ENCODE data around the gene TGM1. TPM values are rescaled to one million over a fixed set of nuclear protein-coding genes. Genes with fewer than 3 reads are reported as not detected.

The TGM1 gene
- polyA plus RNA-seq, 4 donors = 1.5 to 3.4 (median 1.7) TPM

GRCh38 chr14:24284501-24285035 is 21.6 kb upstream of the TGM1 start:
- Histone ChIP-seq H3K9me3 (ENCODE audit: control insufficient read depth in 2 of 2, insufficient read depth in 1 of 2, low read depth in 1 of 2, low read length in 1 of 2) (no peaks in the 10 kb centered on the region), H3K4me3 (ENCODE audit: low read depth in 1 of 3, low read length in 3 of 3) (no peak overlapping the region), H3K27ac (ENCODE audit: low read depth in 1 of 3, low read length in 2 of 3) (no peak overlapping the region), H3K4me1 (ENCODE audit: control insufficient read depth in 3 of 3, insufficient read depth in 2 of 3, low read depth in 1 of 3, low read length in 2 of 3) (no peaks in the 10 kb centered on the region), H3K27me3 (ENCODE audit: control insufficient read depth in 3 of 3, insufficient read depth in 3 of 3, low read length in 3 of 3) (no peaks in the 10 kb centered on the region), H3K36me3 (ENCODE audit: control insufficient read depth in 3 of 3, insufficient read depth in 2 of 3, low read depth in 1 of 3, low read length in 3 of 3) (peaks cover 0 to 14% (median 0%) of the 10 kb centered on the region in 3 donors)
- WGBS, 3 donors = 81 to 92% (median 82%) methylated on average over 10 to 11 of the region's 11 CpGs
- FAIRE-seq (no peak), DNase-seq (no peak)

GRCh38 chr14:24283796-24284460 is 21.0 kb upstream of the TGM1 start:
- no peak for DNase-seq
- no peaks in the 10 kb centered on the region for H3K4me1 ChIP-seq (ENCODE audit: control insufficient read depth in 3 of 3, insufficient read depth in 2 of 3, low read depth in 1 of 3, low read length in 2 of 3)
- 87 to 93% (median 90%) methylated on average over 5 of the region's 5 CpGs for whole genome bisulfite sequencing, 3 donors
- H3K27ac ChIP-seq (ENCODE audit: low read depth in 1 of 3, low read length in 2 of 3) = no peak overlapping the region
- no peak for FAIRE-seq
- no peaks in the 10 kb centered on the region for H3K9me3 ChIP-seq (ENCODE audit: control insufficient read depth in 2 of 2, insufficient read depth in 1 of 2, low read depth in 1 of 2, low read length in 1 of 2)
- H3K36me3 ChIP-seq (ENCODE audit: control insufficient read depth in 3 of 3, insufficient read depth in 2 of 3, low read depth in 1 of 3, low read length in 3 of 3) = peaks cover 0 to 10% (median 0%) of the 10 kb centered on the region in 3 donors
- no peaks in the 10 kb centered on the region for H3K27me3 ChIP-seq (ENCODE audit: control insufficient read depth in 3 of 3, insufficient read depth in 3 of 3, low read length in 3 of 3)
- no peak overlapping the region for H3K4me3 ChIP-seq (ENCODE audit: low read depth in 1 of 3, low read length in 3 of 3)

- no peaks in the 10 kb centered on the region for H3K27me3 ChIP-seq (ENCODE audit: control insufficient read depth in 3 of 3, insufficient read depth in 3 of 3, low read length in 3 of 3)
- no peak overlapping the region for H3K4me3 ChIP-seq (ENCODE audit: low read depth in 1 of 3, low read length in 3 of 3)
- no peak for DNase-seq
- H3K9me3 ChIP-seq (ENCODE audit: control insufficient read depth in 2 of 2, insufficient read depth in 1 of 2, low read depth in 1 of 2, low read length in 1 of 2) = no peaks in the 10 kb centered on the region
- no peak for FAIRE-seq
- H3K4me1 ChIP-seq (ENCODE audit: control insufficient read depth in 3 of 3, insufficient read depth in 2 of 3, low read depth in 1 of 3, low read length in 2 of 3) = no peaks in the 10 kb centered on the region
- H3K27ac ChIP-seq (ENCODE audit: low read depth in 1 of 3, low read length in 2 of 3) = no peak overlapping the region
- 68 to 81% (median 74%) methylated on average over 3 of the region's 3 CpGs for WGBS, 3 donors
- peaks cover 0 to 5% (median 0%) of the 10 kb centered on the region in 3 donors for H3K36me3 ChIP-seq (ENCODE audit: control insufficient read depth in 3 of 3, insufficient read depth in 2 of 3, low read depth in 1 of 3, low read length in 3 of 3)
These were observed 19.8 kb upstream of the TGM1 start for GRCh38 chr14:24282736-24283135.

GRCh38 chr14:24281636-24282035 is 18.7 kb upstream of the TGM1 start:
- Histone ChIP-seq H3K27me3 (ENCODE audit: control insufficient read depth in 3 of 3, insufficient read depth in 3 of 3, low read length in 3 of 3) (no peaks in the 10 kb centered on the region), H3K27ac (ENCODE audit: low read depth in 1 of 3, low read length in 2 of 3) (no peak overlapping the region), H3K4me1 (ENCODE audit: control insufficient read depth in 3 of 3, insufficient read depth in 2 of 3, low read depth in 1 of 3, low read length in 2 of 3) (no peaks in the 10 kb centered on the region), H3K4me3 (ENCODE audit: low read depth in 1 of 3, low read length in 3 of 3) (no peak overlapping the region), H3K36me3 (ENCODE audit: control insufficient read depth in 3 of 3, insufficient read depth in 2 of 3, low read depth in 1 of 3, low read length in 3 of 3) (peaks cover 0 to 5% (median 0%) of the 10 kb centered on the region in 3 donors), H3K9me3 (ENCODE audit: control insufficient read depth in 2 of 2, insufficient read depth in 1 of 2, low read depth in 1 of 2, low read length in 1 of 2) (no peaks in the 10 kb centered on the region)
- DNase-seq (no peak), FAIRE-seq (no peak)
- 91 to 95% (median 92%) methylated on average over 7 of the region's 7 CpGs for WGBS, 3 donors

GRCh38 chr14:24280797-24281460 is 18.0 kb upstream of the TGM1 start:
- DNase-seq (no peak), FAIRE-seq (no peak)
- H3K27ac ChIP-seq (ENCODE audit: low read depth in 1 of 3, low read length in 2 of 3) = no peak overlapping the region
- H3K4me3 ChIP-seq (ENCODE audit: low read depth in 1 of 3, low read length in 3 of 3) = no peak overlapping the region
- peaks cover 0 to 3% (median 0%) of the 10 kb centered on the region in 3 donors for H3K36me3 ChIP-seq (ENCODE audit: control insufficient read depth in 3 of 3, insufficient read depth in 2 of 3, low read depth in 1 of 3, low read length in 3 of 3)
- H3K4me1 ChIP-seq (ENCODE audit: control insufficient read depth in 3 of 3, insufficient read depth in 2 of 3, low read depth in 1 of 3, low read length in 2 of 3) = no peaks in the 10 kb centered on the region
- 86 to 91% (median 87%) methylated on average over 6 of the region's 6 CpGs for WGBS, 3 donors
- H3K27me3 ChIP-seq (ENCODE audit: control insufficient read depth in 3 of 3, insufficient read depth in 3 of 3, low read length in 3 of 3) = no peaks in the 10 kb centered on the region
- H3K9me3 ChIP-seq (ENCODE audit: control insufficient read depth in 2 of 2, insufficient read depth in 1 of 2, low read depth in 1 of 2, low read length in 1 of 2) = no peaks in the 10 kb centered on the region

GRCh38 chr14:24279301-24280186 is 16.6 kb upstream of the TGM1 start:
- H3K36me3 ChIP-seq (ENCODE audit: control insufficient read depth in 3 of 3, insufficient read depth in 2 of 3, low read depth in 1 of 3, low read length in 3 of 3) = peaks cover 0 to 7% (median 0%) of the 10 kb centered on the region in 3 donors
- WGBS, 3 donors = 67 to 77% (median 73%) methylated on average over 11 of the region's 11 CpGs
- H3K27me3 ChIP-seq (ENCODE audit: control insufficient read depth in 3 of 3, insufficient read depth in 3 of 3, low read length in 3 of 3) = no peaks in the 10 kb centered on the region
- no peak overlapping the region for H3K4me3 ChIP-seq (ENCODE audit: low read depth in 1 of 3, low read length in 3 of 3)
- no peaks in the 10 kb centered on the region for H3K4me1 ChIP-seq (ENCODE audit: control insufficient read depth in 3 of 3, insufficient read depth in 2 of 3, low read depth in 1 of 3, low read length in 2 of 3)
- no peak overlapping the region for H3K27ac ChIP-seq (ENCODE audit: low read depth in 1 of 3, low read length in 2 of 3)
- no peaks in the 10 kb centered on the region for H3K9me3 ChIP-seq (ENCODE audit: control insufficient read depth in 2 of 2, insufficient read depth in 1 of 2, low read depth in 1 of 2, low read length in 1 of 2)
- FAIRE-seq = no peak
- no peak for DNase-seq

GRCh38 chr14:24278424-24278823 is 15.4 kb upstream of the TGM1 start:
- Histone ChIP-seq H3K36me3 (ENCODE audit: control insufficient read depth in 3 of 3, insufficient read depth in 2 of 3, low read depth in 1 of 3, low read length in 3 of 3) (peaks cover 0 to 9% (median 0%) of the 10 kb centered on the region in 3 donors), H3K27ac (ENCODE audit: low read depth in 1 of 3, low read length in 2 of 3) (no peak overlapping the region), H3K4me3 (ENCODE audit: low read depth in 1 of 3, low read length in 3 of 3) (no peak overlapping the region), H3K27me3 (ENCODE audit: control insufficient read depth in 3 of 3, insufficient read depth in 3 of 3, low read length in 3 of 3) (no peaks in the 10 kb centered on the region), H3K4me1 (ENCODE audit: control insufficient read depth in 3 of 3, insufficient read depth in 2 of 3, low read depth in 1 of 3, low read length in 2 of 3) (peaks cover 0 to 2% (median 2%) of the 10 kb centered on the region in 3 donors), H3K9me3 (ENCODE audit: control insufficient read depth in 2 of 2, insufficient read depth in 1 of 2, low read depth in 1 of 2, low read length in 1 of 2) (no peaks in the 10 kb centered on the region)
- DNase-seq (no peak), FAIRE-seq (no peak)
- 91% methylated on average over 5 of the region's 5 CpGs for WGBS, 3 donors
